ENCODE results near the gene TUBB3.

DNA sequence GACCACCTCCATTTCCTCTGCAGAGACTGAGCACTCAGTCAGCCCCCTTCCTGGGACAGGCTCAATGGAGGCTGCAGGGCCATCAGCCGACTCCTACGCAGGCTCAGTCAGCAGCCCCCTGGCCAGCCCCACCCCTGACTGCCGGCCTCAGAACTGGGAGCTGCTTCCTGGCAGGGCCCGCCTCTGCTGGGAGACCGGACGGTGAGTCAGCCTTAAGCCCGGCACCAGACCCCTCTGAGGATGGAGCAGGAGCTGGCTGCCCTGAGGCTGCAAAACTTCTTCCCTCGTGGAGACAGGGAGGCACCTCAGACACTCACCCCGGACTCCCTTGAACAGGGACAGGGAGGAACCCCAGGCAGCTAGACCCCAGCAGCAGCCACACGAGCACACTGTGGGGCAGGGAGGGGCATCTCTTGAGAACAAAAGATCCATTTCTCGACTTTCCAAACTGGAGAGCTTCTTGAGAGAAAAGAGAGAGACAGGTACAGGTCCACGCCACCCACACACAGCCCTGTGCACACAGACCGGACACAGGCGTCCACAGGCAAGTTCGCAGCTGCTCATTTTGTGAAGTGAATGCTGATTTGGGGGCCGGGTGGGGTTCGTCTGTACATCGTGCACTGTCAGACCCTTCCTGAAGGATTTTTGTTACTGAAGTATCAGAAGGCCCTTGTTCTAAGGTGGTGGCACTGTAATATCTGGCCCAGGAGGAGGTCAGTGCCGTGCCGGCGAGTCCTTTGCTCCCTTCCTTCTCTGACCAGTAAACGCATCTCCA lies 1.3 kb upstream of the TUBB3 start:
- TF ChIP-seq, protein P1, sequence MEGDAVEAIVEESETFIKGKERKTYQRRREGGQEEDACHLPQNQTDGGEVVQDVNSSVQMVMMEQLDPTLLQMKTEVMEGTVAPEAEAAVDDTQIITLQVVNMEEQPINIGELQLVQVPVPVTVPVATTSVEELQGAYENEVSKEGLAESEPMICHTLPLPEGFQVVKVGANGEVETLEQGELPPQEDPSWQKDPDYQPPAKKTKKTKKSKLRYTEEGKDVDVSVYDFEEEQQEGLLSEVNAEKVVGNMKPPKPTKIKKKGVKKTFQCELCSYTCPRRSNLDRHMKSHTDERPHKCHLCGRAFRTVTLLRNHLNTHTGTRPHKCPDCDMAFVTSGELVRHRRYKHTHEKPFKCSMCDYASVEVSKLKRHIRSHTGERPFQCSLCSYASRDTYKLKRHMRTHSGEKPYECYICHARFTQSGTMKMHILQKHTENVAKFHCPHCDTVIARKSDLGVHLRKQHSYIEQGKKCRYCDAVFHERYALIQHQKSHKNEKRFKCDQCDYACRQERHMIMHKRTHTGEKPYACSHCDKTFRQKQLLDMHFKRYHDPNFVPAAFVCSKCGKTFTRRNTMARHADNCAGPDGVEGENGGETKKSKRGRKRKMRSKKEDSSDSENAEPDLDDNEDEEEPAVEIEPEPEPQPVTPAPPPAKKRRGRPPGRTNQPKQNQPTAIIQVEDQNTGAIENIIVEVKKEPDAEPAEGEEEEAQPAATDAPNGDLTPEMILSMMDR (IDR thresholded peaks at IDR 0.05), result no peak
- peak; percentile 13 for TF ChIP-seq POLR2A (IDR thresholded peaks at IDR 0.05)

Data from right lobe of liver (tissue), 4 donors.